GM19239 (cell line): ENCODE measurements around the gene MYO5B.
A peak's percentile ranks its signal among the peaks of the same experiment; 100 is the strongest.

Experiments
- DNase-seq: peaks from one replicate; pipeline ENCODE4 v3.0.0; 2011; ENCODE audit warnings: low spot score; ENCODE audit not compliant: insufficient read length
- FAIRE-seq: peaks from 2 replicates; lab custom pipeline; 2011; peaks lifted over from hg19 to GRCh38; lab: Jason Lieb, UNC

Gene MYO5B

GRCh38 chr18:50079571-50080295, 115.2 kb downstream of the MYO5B start:
- no peak for FAIRE-seq
- DNase-seq: no peak

- DNase-seq (no peak), FAIRE-seq (no peak)
Measured at GRCh38 chr18:50076277-50076676, 118.7 kb downstream of the MYO5B start.

GRCh38 chr18:50075772-50076171, 119.2 kb downstream of the MYO5B start:
- DNase-seq (no peak), FAIRE-seq (no peak)

- DNase-seq: no peak
- no peak for FAIRE-seq
Measured at GRCh38 chr18:50074404-50074803, 120.5 kb downstream of the MYO5B start.

GRCh38 chr18:50073319-50073718, 121.6 kb downstream of the MYO5B start:
- FAIRE-seq: no peak

GRCh38 chr18:50072146-50072545, 122.8 kb downstream of the MYO5B start:
- FAIRE-seq (no peak), DNase-seq (no peak)

More at GRCh38 chr18:50073319-50073718, 121.6 kb downstream of the MYO5B start:
- DNase-seq: no peak

- no peak for FAIRE-seq
- no peak for DNase-seq
Measured at GRCh38 chr18:50071397-50071796, 123.5 kb downstream of the MYO5B start.

GRCh38 chr18:50069422-50069821, 125.5 kb downstream of the MYO5B start:
- FAIRE-seq: no peak

GRCh38 chr18:50065527-50065926, 129.4 kb downstream of the MYO5B start:
- FAIRE-seq: no peak
- no peak for DNase-seq

More at GRCh38 chr18:50069422-50069821, 125.5 kb downstream of the MYO5B start:
- DNase-seq: no peak

- FAIRE-seq (no peak), DNase-seq (no peak)
Measured at GRCh38 chr18:50065039-50065438, 129.9 kb downstream of the MYO5B start.

- DNase-seq: no peak
- FAIRE-seq: no peak
Measured at GRCh38 chr18:50061876-50062517, 132.9 kb downstream of the MYO5B start.

- no peak for FAIRE-seq
- no peak for DNase-seq
Measured at GRCh38 chr18:50060822-50061221, 134.1 kb downstream of the MYO5B start.

- FAIRE-seq: no peak
Measured at GRCh38 chr18:50058731-50059130, 136.2 kb downstream of the MYO5B start.

GRCh38 chr18:50057009-50057408, 137.9 kb downstream of the MYO5B start:
- FAIRE-seq: no peak
- no peak for DNase-seq

More at GRCh38 chr18:50058731-50059130, 136.2 kb downstream of the MYO5B start:
- no peak for DNase-seq

GRCh38 chr18:50056185-50056584, 138.8 kb downstream of the MYO5B start:
- FAIRE-seq: no peak
- no peak for DNase-seq

GRCh38 chr18:50055488-50055887, 139.5 kb downstream of the MYO5B start:
- FAIRE-seq (no peak), DNase-seq (no peak)

- DNase-seq (no peak), FAIRE-seq (no peak)
Measured at GRCh38 chr18:50053111-50053510, 141.8 kb downstream of the MYO5B start.

- no peak for DNase-seq
- FAIRE-seq: no peak
Measured at GRCh38 chr18:50051288-50051687, 143.7 kb downstream of the MYO5B start.

- FAIRE-seq: no peak
Measured at GRCh38 chr18:50045126-50045525, 149.8 kb downstream of the MYO5B start.

GRCh38 chr18:50044402-50044801, 150.5 kb downstream of the MYO5B start:
- FAIRE-seq: no peak
- no peak for DNase-seq

More at GRCh38 chr18:50045126-50045525, 149.8 kb downstream of the MYO5B start:
- no peak for DNase-seq

GRCh38 chr18:50042611-50043010, 152.3 kb downstream of the MYO5B start:
- FAIRE-seq (no peak), DNase-seq (no peak)

GRCh38 chr18:50039746-50040145, 155.2 kb downstream of the MYO5B start:
- no peak for DNase-seq
- FAIRE-seq: peak; percentile 60
